HG03060 (cell line): Measurements from ENCODE around the gene SCAMP1.

Experiments
- ATAC-seq: cut with Tn5 transposase; IDR thresholded peaks from one replicate; pipeline ENCODE4 v1.9.1; 2021; ENCODE audit warnings: low read depth, moderate number of reproducible peaks; ENCODE audit not compliant: unreplicated experiment

Gene SCAMP1

DNA sequence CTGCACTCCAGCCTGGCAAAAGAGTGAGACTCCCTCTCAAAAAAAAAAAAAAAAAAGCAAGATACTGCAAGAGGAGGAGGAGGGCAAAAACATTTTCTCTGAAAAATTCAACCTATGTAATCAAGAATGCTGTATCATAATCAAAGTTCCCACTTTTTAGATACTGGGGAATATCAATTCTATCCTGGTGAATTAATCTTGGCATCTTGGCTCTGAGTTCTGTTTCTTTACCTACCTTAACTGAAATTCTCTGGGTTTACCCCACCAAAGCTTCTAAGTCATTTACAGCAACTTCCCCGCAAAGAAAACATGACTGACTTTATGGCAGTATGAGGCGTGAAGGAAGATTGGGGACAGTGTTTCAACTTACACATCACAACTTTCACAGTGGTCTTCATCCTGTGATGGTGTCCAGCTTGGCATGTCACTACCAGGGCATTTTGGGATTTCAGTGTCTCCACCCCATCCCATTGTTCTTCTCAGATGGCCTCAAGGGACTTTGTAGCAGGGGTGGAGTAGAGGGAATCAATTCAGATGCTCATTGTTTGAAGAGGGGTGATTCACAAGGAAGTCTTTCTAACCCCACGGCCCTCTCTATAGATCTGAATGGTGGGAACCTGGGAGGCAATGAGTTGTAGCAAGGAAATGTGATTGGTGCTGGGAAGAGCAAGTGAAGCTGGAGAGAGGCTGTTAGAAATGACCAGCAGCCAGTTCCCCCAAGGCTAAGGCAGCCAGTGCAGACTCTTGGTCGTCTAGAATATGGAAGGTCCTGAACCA, 130.5 kb downstream of the SCAMP1 start:
- no peak for ATAC-seq

DNA sequence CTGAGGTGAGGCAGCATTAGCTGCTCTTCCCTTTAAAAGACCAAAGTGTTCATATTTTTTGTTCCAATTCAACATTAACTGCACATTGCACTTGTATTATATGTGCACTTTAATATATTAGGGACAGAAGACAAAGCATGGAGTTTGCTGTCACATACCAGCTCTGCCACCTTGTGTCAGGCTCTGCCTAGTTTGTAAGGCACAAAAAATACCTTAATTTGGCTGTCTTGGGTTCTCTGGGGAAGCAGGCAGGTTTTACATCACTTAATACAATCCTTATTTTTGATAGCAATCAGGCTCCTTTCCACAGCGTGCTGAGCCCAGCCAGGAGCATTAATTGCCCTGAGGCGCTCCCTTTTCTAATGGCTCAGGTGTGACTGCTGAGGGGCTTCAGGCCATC, 131.8 kb downstream of the SCAMP1 start:
- no peak for ATAC-seq

DNA sequence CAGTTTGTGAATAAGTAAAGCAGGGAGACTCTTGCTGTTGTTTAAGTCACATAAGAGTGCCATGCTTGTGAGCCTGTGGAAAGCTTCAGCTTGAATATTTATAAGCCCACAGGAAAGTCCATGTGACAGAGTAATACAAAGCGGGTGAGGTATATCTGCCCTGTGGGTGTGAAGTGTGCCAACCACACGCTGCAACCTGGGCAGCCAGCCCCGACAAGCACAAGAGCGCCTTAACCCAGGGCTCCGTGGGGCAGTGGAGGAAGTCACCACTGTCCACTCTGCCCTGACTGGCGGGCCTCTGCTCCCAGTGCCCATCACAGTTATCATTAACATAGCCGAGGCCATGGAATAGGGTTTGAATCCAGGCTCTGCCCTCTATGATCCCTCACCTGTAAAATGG, 132.2 kb downstream of the SCAMP1 start:
- ATAC-seq, result no peak

DNA sequence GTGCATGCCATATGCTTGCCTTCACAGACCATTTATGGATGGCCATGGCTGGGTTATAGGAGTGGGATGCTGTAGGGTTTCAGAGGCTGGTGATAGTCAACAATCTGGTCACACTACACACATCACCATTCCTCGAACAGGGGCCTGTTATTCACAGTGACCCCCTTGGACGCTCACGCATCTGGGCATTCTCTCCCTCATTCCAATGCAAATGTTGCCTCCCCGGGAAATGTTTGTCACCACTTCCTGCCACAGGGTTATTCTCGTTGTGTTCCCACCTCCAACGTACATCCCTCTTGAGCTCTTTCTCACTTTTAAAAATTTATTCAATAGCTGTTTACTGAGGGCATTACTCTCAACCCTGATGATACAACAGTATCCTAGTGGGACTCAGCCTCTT, 135.4 kb downstream of the SCAMP1 start:
- ATAC-seq, result no peak

DNA sequence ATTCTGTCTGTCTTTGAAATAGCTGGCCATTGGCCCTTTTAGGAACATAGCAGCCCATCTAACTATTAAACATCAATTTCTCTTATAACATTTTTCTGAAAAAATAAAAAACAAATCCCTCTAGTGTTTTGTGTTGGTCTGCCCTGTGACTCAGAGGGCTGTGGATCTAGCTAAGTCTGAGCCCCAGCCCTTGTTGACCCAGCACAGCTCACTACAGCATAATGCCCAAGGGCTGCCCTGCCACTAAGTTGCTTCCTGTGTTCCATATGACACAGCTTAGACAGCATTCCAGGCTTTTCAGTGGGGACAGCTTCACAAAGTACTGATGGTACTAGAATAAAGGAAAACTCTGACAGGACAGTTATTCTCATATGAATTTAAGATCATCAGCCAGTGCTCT, 136.0 kb downstream of the SCAMP1 start:
- no peak for ATAC-seq

DNA sequence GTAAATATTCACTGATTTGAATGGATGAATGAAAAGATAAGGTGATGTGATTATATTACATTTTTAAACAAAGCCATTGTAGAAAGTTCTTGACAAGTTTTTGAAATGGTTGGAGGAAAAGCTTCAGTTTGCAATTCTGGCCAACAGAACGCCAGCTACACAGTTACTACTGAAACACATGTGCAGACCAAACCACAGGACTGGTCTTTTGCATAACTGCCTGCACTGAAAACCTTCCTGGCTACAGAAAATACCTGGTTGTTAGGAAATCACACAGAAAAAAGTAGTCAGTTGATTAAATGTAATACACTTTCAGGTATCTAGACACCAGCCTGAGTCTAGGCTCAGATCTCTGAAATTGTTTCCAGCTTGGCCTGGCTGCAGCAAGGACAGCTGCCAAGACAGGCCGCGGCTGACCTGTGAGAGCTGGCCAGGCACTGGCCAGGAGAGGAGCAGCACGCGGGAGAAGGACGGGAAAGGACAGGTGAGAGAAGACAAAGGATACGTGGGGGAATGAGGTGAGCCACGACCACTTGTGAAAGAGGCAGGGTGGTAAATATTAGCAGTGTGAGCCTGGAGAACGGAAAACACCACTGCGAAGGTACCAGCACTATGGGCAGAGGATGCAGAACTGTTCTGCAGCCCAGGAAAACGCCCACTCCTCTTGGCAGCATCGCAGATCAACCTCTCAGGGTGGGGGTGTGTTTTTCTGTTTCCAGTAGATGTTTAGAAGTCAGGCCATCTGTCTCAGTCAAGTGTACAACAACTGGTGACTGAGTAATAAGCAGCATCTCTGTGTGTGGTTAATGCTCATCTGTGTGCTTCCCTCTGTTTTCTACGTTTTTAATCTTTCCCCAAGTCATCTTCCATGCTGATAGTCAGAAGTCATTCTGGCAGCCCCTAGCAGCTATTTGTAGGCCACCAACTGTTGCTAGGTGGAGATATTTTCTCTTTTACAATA, 137.4 kb downstream of the SCAMP1 start:
- ATAC-seq, result no peak

DNA sequence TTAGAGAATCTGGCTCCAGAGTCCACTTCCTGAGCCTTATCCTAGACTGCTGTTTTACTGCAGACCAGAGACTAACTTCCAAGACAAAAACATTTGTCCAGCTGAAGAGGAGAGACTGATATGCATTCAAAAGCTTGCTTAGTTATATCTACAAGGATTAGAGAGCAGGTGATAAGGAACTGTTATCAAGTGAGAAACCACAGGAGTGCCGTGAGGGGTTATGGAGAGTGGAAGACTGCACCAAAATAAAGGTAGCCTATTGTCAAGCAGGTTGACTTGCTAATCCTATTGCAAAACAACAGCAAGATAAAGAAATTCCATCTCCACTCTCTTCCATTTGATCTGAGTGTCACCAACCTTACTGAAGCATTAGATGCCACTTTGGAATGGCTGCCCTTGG, 139.1 kb downstream of the SCAMP1 start:
- ATAC-seq, result no peak

DNA sequence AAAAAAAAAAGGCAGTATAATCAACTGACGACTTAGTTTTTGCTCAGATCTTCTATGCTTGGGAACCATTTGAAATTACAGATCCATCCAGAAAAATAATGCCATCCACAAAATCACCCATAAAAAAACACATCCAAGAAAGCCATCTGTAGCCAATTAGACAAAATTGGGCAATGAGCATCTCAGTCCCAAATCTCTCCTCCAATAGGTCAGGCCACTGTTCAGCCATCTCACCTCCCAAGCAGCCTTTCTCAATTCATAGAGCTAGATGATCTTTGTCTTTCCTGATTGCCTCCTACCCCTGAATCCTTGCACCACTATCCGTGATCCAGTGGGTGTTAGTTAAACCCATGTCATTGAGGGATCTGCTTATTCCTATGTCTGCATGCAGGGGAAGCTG, 139.6 kb downstream of the SCAMP1 start:
- ATAC-seq, result no peak

DNA sequence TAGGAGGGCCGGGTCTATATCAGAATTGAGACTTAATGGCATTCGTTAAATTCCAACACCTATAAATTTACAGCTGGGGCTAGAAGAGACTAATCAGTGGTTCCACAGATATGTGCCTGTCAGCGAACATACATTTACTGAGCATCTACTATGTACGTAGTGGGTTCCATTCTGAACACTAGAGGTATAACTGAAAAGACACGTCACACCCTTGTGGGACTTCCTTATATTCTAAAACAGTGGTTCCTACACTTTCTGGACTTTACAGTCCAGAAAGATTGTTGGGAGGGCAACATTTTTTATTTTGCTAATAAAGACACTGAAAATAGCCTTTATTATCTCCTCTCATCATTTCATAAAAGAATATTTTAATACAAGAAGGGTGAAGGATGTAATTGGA, 140.5 kb downstream of the SCAMP1 start:
- ATAC-seq, result no peak

DNA sequence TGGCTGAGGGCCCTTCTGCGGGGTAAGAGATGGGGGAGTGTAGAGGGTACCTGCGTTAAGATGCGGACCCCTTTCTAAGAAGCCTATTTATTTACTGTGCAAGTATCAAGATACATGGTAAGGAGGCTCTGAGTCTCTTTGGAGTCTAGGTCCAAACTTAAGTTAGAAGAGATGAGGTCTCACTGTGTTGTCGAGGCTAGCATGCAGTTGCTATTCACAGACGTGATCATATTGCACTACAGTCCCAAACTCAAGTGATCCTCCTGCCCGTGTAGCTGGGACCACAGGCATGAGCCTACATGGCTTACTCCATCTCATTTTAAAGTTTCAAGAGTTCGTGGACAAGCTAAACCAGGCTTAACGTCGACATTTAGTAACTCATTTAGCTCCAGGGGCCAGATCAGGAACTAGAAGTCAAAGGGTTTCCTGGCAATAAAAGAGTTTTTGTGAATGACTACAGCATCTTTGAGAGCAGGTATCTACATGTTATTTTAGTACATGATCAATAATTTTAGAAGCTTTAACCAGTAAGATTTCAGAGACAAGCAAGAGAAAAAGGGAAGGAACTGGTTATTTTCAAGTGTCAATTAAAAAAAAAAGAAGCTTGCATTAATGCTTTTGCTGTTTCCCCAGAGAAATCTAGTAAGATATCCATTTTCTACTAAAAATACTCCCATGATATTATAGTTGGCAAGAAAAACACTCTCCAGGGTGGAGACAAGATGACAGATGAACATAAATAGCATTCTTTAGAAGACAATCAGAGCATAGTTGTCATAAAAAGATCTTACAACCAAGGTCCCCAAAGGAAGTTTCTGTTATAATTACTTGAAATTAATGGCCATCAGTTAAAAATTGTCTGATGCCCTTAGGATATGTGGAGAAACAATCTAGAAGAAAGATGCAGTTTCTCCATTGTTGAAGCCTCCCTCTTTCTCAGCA, 141.3 kb downstream of the SCAMP1 start:
- ATAC-seq, result no peak

DNA sequence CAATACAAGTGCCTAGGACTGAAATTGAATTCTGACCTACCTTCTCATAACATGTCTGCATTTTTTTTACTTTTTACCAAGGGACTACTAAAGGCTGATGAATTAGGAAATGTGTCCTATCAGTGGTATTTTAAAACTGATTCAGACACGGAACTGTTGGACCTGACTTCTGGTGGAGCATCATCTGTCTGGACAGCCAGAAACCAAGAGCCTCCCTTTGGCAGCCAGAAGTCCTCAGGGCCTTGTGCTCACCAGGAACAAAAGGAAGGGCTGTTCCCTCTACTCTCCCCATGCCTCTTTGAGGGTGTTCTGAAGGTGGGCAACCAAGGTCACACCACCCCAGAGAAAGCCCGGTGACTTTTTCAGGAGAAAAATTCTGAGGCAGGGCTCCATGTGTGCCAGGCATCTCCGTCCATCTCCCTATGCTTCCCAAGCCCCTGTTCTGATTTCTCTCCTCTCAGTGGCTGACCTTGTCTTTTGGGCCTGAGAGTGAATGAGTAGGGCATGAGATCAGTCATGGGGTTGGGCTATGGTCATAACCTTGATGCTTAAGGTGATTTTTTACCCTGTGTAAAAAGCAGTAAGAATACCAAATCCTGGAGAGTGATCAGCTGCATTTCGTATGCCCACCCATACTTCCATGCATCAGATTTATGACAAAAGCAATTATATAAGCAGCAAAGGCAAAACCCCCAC, 143.7 kb downstream of the SCAMP1 start:
- ATAC-seq, result no peak

DNA sequence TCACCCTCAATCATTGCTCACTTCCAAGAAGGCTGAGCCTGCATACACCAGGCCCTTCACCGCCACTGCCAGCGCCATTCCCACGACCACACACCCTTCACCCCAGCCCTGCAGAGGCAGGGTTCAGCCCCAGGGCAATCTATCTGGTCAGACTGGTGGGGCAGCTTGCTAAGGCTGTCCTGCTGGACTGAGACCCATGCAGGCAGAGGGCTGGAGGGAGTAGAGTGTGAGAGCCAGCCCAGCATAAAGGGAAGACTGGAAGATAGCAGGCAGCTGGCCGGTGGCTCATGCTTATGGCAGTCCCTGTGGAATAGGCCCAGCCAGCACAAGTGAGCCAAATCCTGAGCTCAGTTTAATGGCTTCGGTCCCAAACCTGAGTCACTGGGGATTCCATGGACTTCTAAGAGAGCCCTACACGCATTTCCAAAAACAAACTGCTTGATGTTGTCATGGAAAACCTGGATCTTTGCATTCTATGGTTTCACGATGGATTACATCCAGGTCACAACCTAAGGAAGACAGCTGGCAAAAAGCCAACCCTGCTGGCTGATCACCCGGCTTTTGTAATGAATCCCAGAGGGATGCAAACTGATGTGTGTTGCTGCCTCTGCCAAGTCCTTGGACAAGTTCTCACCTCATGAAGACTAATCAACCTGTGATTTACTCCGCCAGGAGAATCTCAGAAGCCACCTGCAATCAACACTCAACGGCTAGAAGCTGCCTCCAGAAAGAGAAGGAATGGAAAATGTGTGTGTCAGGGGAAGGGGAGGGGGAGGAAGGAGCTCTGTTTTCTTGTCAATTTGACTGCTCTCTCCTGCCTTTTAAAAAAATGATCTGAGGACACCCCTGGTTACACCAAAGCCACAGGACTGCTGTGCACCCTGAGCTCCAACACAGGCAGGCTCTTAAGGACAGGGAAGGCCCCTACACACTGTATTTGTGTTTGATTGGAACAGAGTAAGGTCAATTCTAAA, 144.6 kb downstream of the SCAMP1 start:
- no peak for ATAC-seq

DNA sequence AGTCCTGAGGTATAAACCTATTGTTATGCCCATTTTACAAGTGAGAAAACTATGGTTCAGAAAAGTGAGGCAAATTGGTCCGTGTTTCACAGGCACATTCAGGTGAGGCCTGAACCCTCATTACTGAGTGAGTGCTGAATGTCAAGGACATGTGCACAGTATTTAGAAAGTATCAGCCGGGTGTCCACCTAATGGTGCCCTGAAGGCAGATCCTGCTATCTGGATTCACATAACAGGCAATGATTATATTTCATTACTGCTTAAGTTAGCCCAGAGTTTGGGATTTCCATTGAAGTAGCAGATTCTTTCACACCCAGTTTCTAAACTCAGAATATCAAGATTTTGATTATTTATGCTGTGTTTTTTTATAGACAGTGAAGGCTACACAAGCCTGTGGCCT, 145.4 kb downstream of the SCAMP1 start:
- ATAC-seq, result no peak

DNA sequence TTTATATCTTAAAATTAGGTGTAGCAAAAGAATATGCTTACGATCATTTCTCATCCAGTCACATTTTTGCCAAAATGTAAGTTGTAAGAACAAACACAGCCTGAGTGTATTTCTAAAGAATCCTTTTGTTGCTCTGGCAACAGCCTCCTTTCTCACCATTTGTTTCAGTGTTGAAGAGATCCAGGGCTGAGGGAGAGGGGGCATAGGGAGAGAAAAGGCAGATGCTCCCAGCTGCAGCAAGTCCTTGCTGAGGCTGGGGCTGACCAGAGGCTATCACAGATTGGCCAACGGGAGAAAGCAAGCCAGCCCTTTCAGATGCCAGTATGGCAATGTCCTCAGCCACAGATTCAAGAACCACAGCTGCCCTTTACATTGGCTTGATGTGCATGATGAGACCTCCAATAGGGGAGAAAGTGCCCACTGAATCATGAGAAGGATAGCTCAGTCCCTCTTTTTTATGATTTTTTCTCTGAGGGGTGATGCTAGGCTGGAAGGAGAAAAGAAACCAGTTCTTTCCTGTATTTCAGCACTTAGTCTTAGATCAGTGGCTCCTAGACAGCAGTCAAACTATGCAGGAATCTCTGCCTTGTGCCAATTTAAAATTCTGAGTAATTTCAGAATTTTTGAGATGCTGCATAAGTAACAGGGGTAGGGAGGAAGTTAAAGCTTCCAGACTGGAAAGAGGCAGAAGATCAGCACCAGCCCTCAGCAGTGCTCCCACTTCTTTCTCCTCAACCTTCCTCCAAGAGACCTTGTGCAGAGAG, 146.0 kb downstream of the SCAMP1 start:
- no peak for ATAC-seq

DNA sequence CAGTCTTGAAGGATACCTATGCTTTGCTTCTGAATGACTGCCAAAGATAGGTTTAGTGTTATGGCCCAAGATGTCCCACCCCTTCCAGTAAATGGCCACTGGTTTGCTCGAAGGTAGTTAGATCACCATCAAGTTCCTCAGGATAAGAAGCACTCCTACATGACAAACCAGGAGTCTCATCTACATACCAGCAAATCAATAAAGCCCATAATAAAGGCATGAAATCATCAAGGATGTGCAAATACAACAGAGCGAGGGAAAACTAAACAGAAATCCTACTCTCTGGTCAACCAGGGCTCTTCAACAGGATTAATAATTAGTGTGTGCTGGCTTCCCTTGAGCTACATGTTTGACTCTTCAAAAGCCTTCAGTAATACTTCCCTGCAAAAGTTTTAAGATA, 147.1 kb downstream of the SCAMP1 start:
- ATAC-seq, result no peak

DNA sequence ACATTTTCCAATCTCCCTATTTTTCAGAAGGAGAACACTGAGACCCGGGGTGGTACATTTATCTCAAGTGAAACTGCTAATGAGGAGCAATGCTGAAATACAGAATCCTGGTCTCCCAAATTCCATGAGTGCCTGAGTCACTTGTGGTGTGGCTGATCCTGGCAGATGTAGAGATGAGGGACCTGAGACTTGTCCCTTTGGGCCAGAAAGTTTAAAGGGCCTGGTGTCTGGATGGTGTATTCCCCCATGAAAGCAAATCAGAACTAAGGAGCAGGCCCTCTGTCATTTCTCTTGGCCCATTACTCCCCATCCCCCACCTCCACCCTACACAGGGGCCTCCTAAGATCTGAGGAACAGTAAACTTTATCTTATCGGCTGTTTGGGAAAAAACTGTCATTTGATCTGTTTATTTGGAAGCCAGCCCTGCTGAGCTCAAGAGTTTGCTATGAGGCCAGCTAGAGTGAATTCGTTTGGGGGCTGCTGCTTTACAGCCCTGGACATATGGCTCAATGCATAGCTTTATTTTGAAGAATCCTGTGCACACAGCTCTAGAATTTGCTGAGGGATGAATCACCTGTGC, 147.9 kb downstream of the SCAMP1 start:
- ATAC-seq, result no peak

DNA sequence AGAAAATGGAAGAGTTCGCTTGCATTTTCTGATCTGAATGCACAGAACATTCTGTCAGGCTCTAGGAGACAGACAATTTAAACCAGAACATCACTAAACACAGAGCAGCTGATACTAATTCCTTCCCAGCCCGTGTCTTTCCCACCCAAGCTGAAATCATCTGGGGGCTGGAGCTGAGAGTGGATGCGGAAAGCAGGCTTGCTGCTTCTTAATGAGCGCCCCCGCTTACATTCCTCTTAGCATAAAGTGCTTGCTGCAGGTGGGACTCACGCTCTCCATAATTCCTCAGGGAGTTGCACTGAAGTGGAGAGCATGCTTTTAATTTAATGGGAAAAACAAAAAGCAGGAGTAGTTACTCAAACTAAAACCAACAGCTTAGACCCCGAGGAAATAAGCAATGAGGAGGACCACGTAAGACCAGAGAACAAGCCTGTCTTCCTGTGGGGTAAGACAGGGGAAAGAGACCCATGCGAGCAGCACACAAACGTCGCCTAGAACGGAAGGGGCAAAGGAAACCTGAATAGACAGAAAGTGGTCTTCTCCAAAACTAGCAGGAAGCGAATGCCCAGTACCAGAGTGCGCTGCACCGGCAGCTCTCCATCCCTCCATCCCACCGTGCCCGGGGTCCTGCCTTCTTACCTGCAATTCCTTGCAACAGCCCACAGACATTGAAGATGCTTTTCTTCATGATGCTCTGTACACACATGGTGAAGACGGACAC, 148.9 kb downstream of the SCAMP1 start:
- no peak for ATAC-seq
